Astrocyte (in vitro differentiated cells and primary cell): ENCODE data around the gene NXNL2. TPM values are rescaled to one million over a fixed set of nuclear protein-coding genes. Genes with fewer than 3 reads are reported as not detected.

Source experiments
- DNase-seq: peaks from one replicate; pipeline ENCODE4 v3.0.0-alpha.2; 2010; ENCODE audit warnings: low read depth
- FAIRE-seq: peaks from 2 replicates; lab custom pipeline; 2011; peaks lifted over from hg19 to GRCh38; lab: Jason Lieb, UNC
- H2AFZ ChIP-seq: 2 replicates; pipeline ENCODE4 v1.6.0; 2012; ENCODE audit warnings: low read depth, low read length, inconsistent platforms
- H3K27ac ChIP-seq: 2 replicates; pipeline ENCODE4 v1.5.1; 2011; ENCODE audit warnings: low read depth, low read length, inconsistent platforms
- H3K27me3 ChIP-seq: 2 replicates; pipeline ENCODE4 v1.6.0; 2011; ENCODE audit warnings: low read length, inconsistent platforms; ENCODE audit not compliant: insufficient read depth
- H3K36me3 ChIP-seq: 2 replicates; pipeline ENCODE4 v1.5.1; 2011; ENCODE audit warnings: low read length, inconsistent platforms; ENCODE audit not compliant: insufficient read depth
- H3K4me1 ChIP-seq: 2 replicates; pipeline ENCODE4 v1.5.1; 2011; ENCODE audit warnings: low read length, inconsistent platforms; ENCODE audit not compliant: insufficient read depth
- H3K4me2 ChIP-seq: 2 replicates; pipeline ENCODE4 v1.6.0; 2012; ENCODE audit warnings: low read length, inconsistent platforms
- H3K4me3 ChIP-seq: 2 replicates; pipeline ENCODE4 v1.5.1; 2011; ENCODE audit warnings: low read depth, mild to moderate bottlenecking, low read length, inconsistent platforms; ENCODE audit not compliant: insufficient read depth
- H3K79me2 ChIP-seq: 2 replicates; pipeline ENCODE4 v1.6.0; 2012; ENCODE audit warnings: mild to moderate bottlenecking, low read length, inconsistent platforms; ENCODE audit not compliant: insufficient read depth
- H3K9ac ChIP-seq: 2 replicates; pipeline ENCODE4 v1.6.0; 2012; ENCODE audit warnings: mild to moderate bottlenecking, low read length, inconsistent platforms
- H3K9me3 ChIP-seq: 2 replicates; pipeline ENCODE4 v1.5.1; 2012; ENCODE audit warnings: low read depth, mild to moderate bottlenecking, low read length, inconsistent platforms; ENCODE audit not compliant: insufficient read depth
- H4K20me1 ChIP-seq: 2 replicates; pipeline ENCODE4 v1.6.0; 2012; ENCODE audit warnings: low read length, inconsistent platforms; ENCODE audit not compliant: insufficient read depth
- H3K27ac Mint-ChIP-seq: one replicate; pipeline ENCODE4 v1.8.0; 2021; ENCODE audit warnings: mild to moderate bottlenecking, mixed read lengths; ENCODE audit not compliant: unreplicated experiment
- H3K27me3 Mint-ChIP-seq: one replicate; pipeline ENCODE4 v1.8.0; 2021; ENCODE audit warnings: low read depth, mixed read lengths; ENCODE audit not compliant: unreplicated experiment
- H3K36me3 Mint-ChIP-seq: one replicate; pipeline ENCODE4 v1.8.0; 2021; ENCODE audit warnings: low read depth, mixed read lengths; ENCODE audit not compliant: unreplicated experiment
- H3K4me1 Mint-ChIP-seq: one replicate; pipeline ENCODE4 v1.8.0; 2021; ENCODE audit warnings: low read depth, mixed read lengths; ENCODE audit not compliant: unreplicated experiment
- H3K4me3 Mint-ChIP-seq: one replicate; pipeline ENCODE4 v1.8.0; 2021; ENCODE audit warnings: mild to moderate bottlenecking, moderate library complexity, mixed read lengths; ENCODE audit not compliant: unreplicated experiment
- H3K9me3 Mint-ChIP-seq: one replicate; pipeline ENCODE4 v1.8.0; 2021; ENCODE audit warnings: mild to moderate bottlenecking, mixed read lengths; ENCODE audit not compliant: unreplicated experiment
- CTCF ChIP-seq: IDR thresholded peaks from 2 replicates; pipeline ENCODE4 v1.5.1; 2011; ENCODE audit warnings: low read depth, mild to moderate bottlenecking, inconsistent platforms, low read length, moderate library complexity; ENCODE audit not compliant: insufficient read depth
- EZH2 ChIP-seq: IDR thresholded peaks from 2 replicates; pipeline ENCODE4 v1.6.1; 2012; ENCODE audit warnings: mild to moderate bottlenecking, low read length, inconsistent platforms; ENCODE audit not compliant: insufficient read depth
- total RNA-seq: library from RNA; stranded (reverse); gene quantifications from 2 replicates; pipeline ENCODE4 v1.2.1, GENCODE V29; 2021

The NXNL2 gene
- total RNA-seq, 1 donor from 2014 or later = 1.6 TPM

DNA sequence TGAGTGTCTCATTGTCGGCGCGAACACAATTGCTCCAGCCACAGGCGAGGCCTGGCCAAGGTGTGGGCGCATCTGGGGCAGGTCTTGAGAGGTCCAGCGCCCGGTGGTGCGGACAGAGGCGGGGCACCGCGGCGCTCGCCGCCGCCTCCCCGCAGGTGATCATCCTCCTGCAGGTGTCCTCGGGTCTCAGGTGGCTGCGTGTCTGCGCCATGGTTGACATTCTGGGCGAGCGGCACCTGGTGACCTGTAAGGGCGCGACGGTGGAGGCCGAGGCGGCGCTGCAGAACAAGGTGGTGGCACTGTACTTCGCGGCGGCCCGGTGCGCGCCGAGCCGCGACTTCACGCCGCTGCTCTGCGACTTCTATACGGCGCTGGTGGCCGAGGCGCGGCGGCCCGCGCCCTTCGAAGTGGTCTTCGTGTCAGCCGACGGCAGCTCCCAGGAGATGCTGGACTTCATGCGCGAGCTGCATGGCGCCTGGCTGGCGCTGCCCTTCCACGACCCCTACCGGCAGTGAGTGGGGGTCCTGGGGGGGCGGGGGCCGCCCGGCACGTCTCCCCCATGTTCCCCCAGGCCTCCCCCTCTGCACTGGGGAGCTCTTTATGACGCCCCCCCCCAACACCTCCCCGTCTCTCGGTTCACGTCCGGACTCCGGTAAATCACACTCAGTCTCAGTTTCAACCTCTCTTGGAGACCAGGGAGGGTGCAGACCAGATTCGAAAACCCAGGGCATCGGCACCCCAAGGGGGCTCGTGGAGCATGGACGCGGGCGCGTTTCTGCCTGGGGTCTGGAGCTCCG is 446 bp downstream of the NXNL2 start:
- FAIRE-seq (no peak), DNase-seq (no peak)
- peaks cover 6% of the 10 kb centered on the region for H3K27me3 Mint-ChIP-seq
- H3K4me1 ChIP-seq = peaks cover 53% of the 10 kb centered on the region
- H3K4me1 Mint-ChIP-seq = peaks cover 21% of the 10 kb centered on the region
- peak overlapping the region; percentile 46 for H3K27ac ChIP-seq
- peak overlapping the region; percentile 91 for H3K4me2 ChIP-seq
- H2AFZ ChIP-seq = peak overlapping the region; percentile 85
- peak overlapping the region; percentile 80 for H3K4me3 Mint-ChIP-seq
- H3K9ac ChIP-seq = peak overlapping the region; percentile 73
- peak overlapping the region; percentile 69 for H3K4me3 ChIP-seq
- H4K20me1 ChIP-seq = peaks cover 17% of the 10 kb centered on the region
- H3K27me3 ChIP-seq = no peaks in the 10 kb centered on the region
- H3K36me3 ChIP-seq = no peaks in the 10 kb centered on the region
- no peaks in the 10 kb centered on the region for H3K9me3 ChIP-seq
- H3K9me3 Mint-ChIP-seq = no peaks in the 10 kb centered on the region
- H3K27ac Mint-ChIP-seq = no peak overlapping the region
- peaks cover 31% of the 10 kb centered on the region for H3K79me2 ChIP-seq
- no peak for TF ChIP-seq EZH2
- no peak for TF ChIP-seq CTCF
- H3K36me3 Mint-ChIP-seq = peaks cover 9% of the 10 kb centered on the region

DNA sequence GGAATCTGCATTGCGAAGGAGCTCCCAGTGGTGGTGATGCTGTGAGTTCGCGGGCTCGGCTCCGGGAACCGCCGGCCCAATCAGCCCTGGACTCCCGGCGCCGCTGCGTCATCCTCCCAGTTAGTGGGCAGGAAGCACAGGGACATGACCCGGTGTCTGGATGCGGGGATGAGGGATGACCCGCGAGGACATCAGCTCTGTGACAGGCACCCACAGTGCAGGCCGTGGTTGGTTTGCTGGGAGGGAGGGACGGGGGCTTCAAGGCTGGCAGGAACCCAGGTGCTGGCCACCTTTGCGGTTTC is 996 bp downstream of the NXNL2 start:
- Histone ChIP-seq H3K4me1 (peaks cover 48% of the 10 kb centered on the region), H3K4me3 (peak overlapping the region; percentile 69), H2AFZ (peak overlapping the region; percentile 85), H3K36me3 (no peaks in the 10 kb centered on the region), H3K79me2 (peaks cover 32% of the 10 kb centered on the region), H3K9me3 (no peaks in the 10 kb centered on the region), H3K27ac (peak overlapping the region; percentile 25), H4K20me1 (peaks cover 17% of the 10 kb centered on the region), H3K9ac (peak overlapping the region; percentile 73), H3K27me3 (no peaks in the 10 kb centered on the region), H3K4me2 (peak overlapping the region; percentile 91)
- H3K27me3 Mint-ChIP-seq = peaks cover 6% of the 10 kb centered on the region
- peak overlapping the region; percentile 80 for H3K4me3 Mint-ChIP-seq
- DNase-seq = peak; percentile 26
- H3K4me1 Mint-ChIP-seq = peaks cover 18% of the 10 kb centered on the region
- no peak for TF ChIP-seq EZH2
- TF ChIP-seq CTCF = no peak
- H3K27ac Mint-ChIP-seq = peak overlapping the region; percentile 58
- H3K9me3 Mint-ChIP-seq = no peaks in the 10 kb centered on the region
- FAIRE-seq = no peak
- H3K36me3 Mint-ChIP-seq = peaks cover 10% of the 10 kb centered on the region
